GM12864 (cell line): ENCODE data around the gene MKRN2OS.

Experiments
- DNase-seq: peaks from one replicate; pipeline ENCODE4 v3.0.0-alpha.2; 2011; ENCODE audit warnings: low read depth
- H3K4me3 ChIP-seq: 2 replicates; pipeline ENCODE4 v1.5.1; 2011; ENCODE audit warnings: mild to moderate bottlenecking, low read depth, low read length, control low read depth
- TF ChIP-seq, protein P1 (sequence below): IDR thresholded peaks from 2 replicates; pipeline ENCODE4 v1.5.1; 2011; ENCODE audit warnings: low read depth, mild to moderate bottlenecking, moderate library complexity, low read length, control low read depth, inconsistent platforms; ENCODE audit errors: missing control alignments

The MKRN2OS gene

DNA sequence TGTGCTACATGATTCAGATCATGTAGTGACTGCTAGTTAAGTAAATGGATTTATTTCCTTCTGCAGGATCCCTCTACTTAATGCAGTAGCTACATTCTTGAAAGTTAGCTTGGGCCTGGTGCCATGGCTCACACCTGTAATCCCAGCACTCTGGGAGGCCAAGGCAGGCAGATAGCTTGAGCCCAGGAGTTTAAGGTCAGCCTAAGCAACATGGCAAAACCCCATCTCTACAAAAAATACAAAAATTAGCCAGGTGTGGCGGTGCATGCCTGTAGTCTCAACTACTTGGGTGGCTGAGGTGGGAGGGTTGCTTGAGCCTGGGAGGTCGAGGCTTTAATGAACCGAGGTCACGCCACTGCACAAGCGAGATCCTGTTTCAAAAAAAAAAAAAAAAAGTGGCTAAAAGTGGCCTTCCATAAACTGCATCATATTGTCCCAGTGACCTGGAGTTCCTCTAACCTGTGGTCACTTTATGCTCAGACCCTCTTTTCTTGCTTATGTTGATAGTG is 39.0 kb downstream of the MKRN2OS start:
- H3K4me3 ChIP-seq = no peak overlapping the region
- TF ChIP-seq, protein P1, sequence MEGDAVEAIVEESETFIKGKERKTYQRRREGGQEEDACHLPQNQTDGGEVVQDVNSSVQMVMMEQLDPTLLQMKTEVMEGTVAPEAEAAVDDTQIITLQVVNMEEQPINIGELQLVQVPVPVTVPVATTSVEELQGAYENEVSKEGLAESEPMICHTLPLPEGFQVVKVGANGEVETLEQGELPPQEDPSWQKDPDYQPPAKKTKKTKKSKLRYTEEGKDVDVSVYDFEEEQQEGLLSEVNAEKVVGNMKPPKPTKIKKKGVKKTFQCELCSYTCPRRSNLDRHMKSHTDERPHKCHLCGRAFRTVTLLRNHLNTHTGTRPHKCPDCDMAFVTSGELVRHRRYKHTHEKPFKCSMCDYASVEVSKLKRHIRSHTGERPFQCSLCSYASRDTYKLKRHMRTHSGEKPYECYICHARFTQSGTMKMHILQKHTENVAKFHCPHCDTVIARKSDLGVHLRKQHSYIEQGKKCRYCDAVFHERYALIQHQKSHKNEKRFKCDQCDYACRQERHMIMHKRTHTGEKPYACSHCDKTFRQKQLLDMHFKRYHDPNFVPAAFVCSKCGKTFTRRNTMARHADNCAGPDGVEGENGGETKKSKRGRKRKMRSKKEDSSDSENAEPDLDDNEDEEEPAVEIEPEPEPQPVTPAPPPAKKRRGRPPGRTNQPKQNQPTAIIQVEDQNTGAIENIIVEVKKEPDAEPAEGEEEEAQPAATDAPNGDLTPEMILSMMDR = no peak
- DNase-seq = no peak

DNA sequence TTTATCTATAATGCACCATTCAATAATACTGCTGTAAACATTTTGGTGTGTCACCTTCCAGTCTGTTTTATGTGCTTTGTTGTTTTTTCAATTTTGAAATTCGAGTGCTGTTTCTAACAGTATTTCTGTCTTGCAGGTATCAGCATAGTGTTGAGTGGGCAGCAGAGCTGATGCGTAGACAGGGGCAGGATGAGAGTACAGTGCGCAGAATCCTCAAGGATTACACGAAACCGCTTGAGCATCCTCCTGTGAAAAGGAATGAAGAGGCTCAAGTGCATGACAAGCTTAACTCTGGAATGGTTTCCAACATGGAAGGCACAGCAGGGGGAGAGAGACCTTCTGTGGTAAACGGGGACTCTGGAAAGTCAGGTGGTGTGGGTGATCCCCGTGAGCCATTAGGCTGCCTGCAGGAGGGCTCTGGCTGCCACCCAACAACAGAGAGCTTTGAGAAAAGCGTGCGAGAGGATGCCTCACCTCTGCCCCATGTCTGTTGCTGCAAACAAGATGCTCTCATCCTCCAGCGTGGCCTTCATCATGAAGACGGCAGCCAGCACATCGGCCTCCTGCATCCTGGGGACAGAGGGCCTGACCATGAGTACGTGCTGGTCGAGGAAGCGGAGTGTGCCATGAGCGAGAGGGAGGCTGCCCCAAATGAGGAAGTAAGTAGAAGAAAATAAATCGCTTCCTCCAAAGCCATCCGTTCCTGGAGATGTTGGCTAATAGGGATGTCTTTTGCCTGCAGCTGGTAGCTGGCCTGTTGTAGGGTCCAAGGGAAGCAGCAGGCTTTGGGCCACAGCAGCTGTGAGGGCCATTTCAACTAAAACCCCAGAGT is 42.0 kb downstream of the MKRN2OS start:
- DNase-seq = no peak
- no peak overlapping the region for H3K4me3 ChIP-seq
- TF ChIP-seq, protein P1 = no peak

DNA sequence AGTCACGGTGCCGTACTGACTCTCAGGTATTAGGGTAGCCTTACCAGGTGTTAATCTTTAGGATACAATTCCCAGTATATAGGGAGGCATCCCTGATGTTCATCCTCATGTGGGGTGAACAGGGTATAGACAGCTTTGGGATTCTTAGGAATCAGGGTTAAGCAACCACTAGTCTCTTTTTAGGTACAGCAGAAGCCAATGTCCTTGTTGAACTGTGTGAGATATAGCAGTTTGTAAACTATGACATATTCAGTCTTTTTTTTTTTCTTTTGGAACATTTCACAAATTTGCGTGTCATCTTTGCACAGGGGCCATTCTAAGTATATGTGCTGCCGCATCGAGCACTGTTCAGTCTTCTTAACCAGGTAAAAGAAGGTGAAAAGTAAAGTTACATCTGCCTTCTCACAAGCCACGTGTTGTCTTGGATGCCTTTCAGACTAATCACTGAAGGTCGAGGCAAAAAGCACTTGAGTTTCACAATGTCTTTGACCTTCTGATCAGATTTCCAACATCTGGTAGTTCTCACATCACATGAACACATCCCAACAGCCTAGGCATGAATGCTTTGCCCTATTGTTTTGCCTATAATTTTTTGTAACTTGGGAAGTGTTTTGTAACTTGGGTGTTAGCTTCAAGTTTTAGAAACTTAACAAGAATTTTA is 43.8 kb downstream of the MKRN2OS start:
- no peak for DNase-seq
- no peak overlapping the region for H3K4me3 ChIP-seq
- TF ChIP-seq, protein P1 = no peak

DNA sequence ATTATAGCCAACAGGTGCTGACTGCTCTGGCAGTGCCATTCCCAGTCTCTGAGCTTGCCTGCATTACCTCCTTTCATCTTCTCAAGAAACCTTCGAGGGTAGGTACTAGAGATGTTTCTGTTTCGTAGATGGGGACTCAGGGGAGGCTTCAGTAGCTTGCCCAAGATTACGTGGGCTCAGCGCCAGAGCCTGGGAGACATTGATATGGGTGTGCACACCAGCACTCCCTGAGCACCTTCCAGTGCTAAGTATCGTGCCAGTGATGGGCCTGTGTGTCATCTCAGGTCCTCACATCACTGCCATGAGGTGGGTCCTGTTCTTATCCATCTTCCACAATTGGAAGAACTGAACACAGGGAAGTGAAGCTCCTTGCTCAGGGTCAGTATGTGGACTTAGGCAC is 45.8 kb downstream of the MKRN2OS start:
- no peak overlapping the region for H3K4me3 ChIP-seq
- TF ChIP-seq, protein P1 = no peak
- no peak for DNase-seq

DNA sequence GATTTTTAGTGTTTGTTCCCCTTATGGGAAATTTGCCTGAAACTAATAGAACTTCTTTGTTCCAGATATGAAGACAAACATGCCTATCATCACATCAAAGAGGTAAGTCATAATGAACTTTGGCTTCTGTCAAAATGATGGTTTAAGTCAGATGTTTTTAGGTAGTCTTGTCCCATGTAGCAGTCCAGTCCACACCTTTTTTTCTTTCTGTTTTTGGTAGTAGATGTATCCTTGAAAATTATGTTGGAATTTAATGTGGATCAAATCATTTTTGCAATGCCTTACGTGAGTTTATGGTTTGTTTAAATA is 48.9 kb downstream of the MKRN2OS start:
- H3K4me3 ChIP-seq = no peak overlapping the region
- TF ChIP-seq, protein P1 = no peak
- DNase-seq = no peak

DNA sequence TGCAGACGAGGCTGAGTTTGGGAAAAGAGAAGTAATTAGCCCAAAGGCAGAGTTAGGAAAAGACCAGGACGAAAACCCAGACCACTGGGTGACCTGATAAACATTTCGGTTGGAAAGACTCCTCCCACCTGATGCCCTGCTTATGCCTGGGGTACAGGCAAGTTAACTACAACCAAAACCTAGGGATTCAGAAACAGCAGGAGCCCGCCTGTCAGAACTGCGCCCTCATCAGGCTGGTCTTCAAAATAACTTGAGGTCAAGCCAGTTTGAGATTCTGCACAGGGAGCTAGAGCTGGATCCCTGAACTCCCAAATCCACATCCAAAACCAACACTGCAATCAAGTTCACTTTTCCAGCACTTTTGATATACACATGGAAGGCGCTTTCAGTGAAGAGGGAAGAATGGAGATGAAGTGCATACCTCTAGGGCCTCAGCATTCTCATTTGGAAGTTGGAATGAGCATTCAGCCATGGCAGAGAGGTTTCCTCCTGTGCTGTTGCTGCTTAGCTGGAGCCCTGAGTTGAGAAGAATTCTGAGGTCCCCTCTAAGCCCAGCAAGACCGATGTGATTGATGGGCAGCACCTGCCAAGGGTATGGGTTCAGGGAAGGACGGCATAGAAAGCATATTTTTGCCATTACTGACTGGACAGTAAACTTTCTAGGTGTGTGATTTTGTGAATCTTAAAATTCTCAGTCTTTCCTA is 49.4 kb downstream of the MKRN2OS start:
- TF ChIP-seq, protein P1 = peak; percentile 24

More for the DNA sequence above, 49.4 kb downstream of the MKRN2OS start:
- H3K4me3 ChIP-seq = no peak overlapping the region
- DNase-seq = no peak
